GM21529 (cell line): Measurements from ENCODE around the gene BLACAT1.
"Not testable (repeated sequence)": the region's sequence is repeated elsewhere in the genome, so short reads cannot be mapped to it uniquely, and the experiment has no call there.

ENCODE experiments used
- ATAC-seq: cut with Tn5 transposase; IDR thresholded peaks from one replicate; pipeline ENCODE4 v1.9.1; 2021; ENCODE audit not compliant: unreplicated experiment

The BLACAT1 gene

GRCh38 chr1:205421798-205422197, 34.0 kb downstream of the BLACAT1 start, which contains the start of gene LEMD1:
Gene LEMD1, minus strand, starts transcription at chr1:205422056. Its CDS starts 1,520 bp downstream, at chr1:205420536.
- ATAC-seq = no peak

GRCh38 chr1:205420938-205421337, 34.9 kb downstream of the BLACAT1 start:
- ATAC-seq = no peak

- ATAC-seq = no peak
Observed at GRCh38 chr1:205417870-205418635, 37.8 kb downstream of the BLACAT1 start.

- no peak for ATAC-seq
Observed at GRCh38 chr1:205416322-205416721, 39.5 kb downstream of the BLACAT1 start.

GRCh38 chr1:205410581-205411298, 45.1 kb downstream of the BLACAT1 start:
- no peak for ATAC-seq

- ATAC-seq = no peak
Observed at GRCh38 chr1:205407970-205408369, 47.9 kb downstream of the BLACAT1 start.

GRCh38 chr1:205406252-205406651, 49.6 kb downstream of the BLACAT1 start:
- ATAC-seq = not testable (repeated sequence)
